Sigmoid colon (tissue), 7 donors: Measurements from ENCODE around the gene SYNJ1. TPM values are rescaled to one million over a fixed set of nuclear protein-coding genes. Genes with fewer than 3 reads are reported as not detected.

Source experiments
- DNase-seq: peaks from one replicate; pipeline ENCODE4 v3.0.0-alpha.2; 2019
- H3K27ac ChIP-seq, 4 donors: fragments of 200-600 bp; sonication (generic); one replicate each; pipeline ENCODE4 v1.5.1; 2016 to 2019; ENCODE audit warnings: mild to moderate bottlenecking in 1 of 4
- H3K27me3 ChIP-seq, 3 donors: fragments of 200-600 bp; sonication (generic); one replicate each; pipeline ENCODE4 v1.5.1; 2019; ENCODE audit warnings: mild to moderate bottlenecking in 1 of 3
- H3K36me3 ChIP-seq, 4 donors: fragments of 200-600 bp; sonication (generic); one replicate each; pipeline ENCODE4 v1.5.1; 2016 to 2019
- H3K4me1 ChIP-seq, 4 donors: fragments of 200-600 bp; sonication (generic); one replicate each; pipeline ENCODE4 v1.5.1; 2017 to 2019
- H3K4me3 ChIP-seq, 4 donors: fragments of 200-600 bp; sonication (generic); one replicate each; pipeline ENCODE4 v1.5.1; 2017 to 2019; ENCODE audit warnings: mild to moderate bottlenecking in 2 of 4, moderate library complexity in 1 of 4
- H3K9me3 ChIP-seq, 4 donors: fragments of 200-600 bp in 3 of 4; sonication (generic) in 3 of 4; one replicate each; pipeline versions ENCODE4 v1.5.1 to v1.6.1; 2013 to 2019
- EP300 ChIP-seq, 4 donors: sonication (generic); formaldehyde crosslinking; IDR thresholded peaks; one replicate each; pipeline ENCODE4 v1.6.1; 2017; ENCODE audit warnings: antibody characterized with exemption in 4 of 4
- POLR2A ChIP-seq, 2 donors: fragments of 450-650 bp; IDR thresholded peaks; one replicate each; pipeline ENCODE4 v1.6.1; 2016; ENCODE audit warnings: antibody characterized with exemption in 2 of 2, mild to moderate bottlenecking in 2 of 2, moderate library complexity in 2 of 2
- POLR2AphosphoS5 ChIP-seq, 4 donors: sonication (generic); formaldehyde crosslinking; IDR thresholded peaks; one replicate each; pipeline ENCODE4 v1.6.1; 2017; ENCODE audit warnings: antibody characterized with exemption in 4 of 4
- WGBS, 2 donors: extraction: QIAGEN DNeasy Blood & Tissue Kit; methylation state at CpG; one replicate each; pipeline ENCODE4 v1.1.7; 2013; 5-methylcytosine and 5-hydroxymethylcytosine counted together
- intact Hi-C: fragments of 100-400 bp; cut with DNase I; formaldehyde crosslinking; loops from one replicate; pipeline ENCODE4 v1.15.1; 2023
- polyA plus RNA-seq, 3 donors: library from polyadenylated mRNA; stranded (reverse); fragments of 200-250 nt; gene quantifications; one replicate each; pipeline ENCODE4 v1.2.3, GENCODE V29; 2013
- total RNA-seq, 4 donors: library from RNA; depleted of rRNA; stranded (reverse); fragments of >200 nt; gene quantifications; one replicate each; pipeline ENCODE4 v1.1.0, GENCODE V29; 2016
- TF ChIP-seq, protein P1 (sequence below), 4 experiments: fragments of 450-650 bp in 3 of 4; fragments of 200-600 bp in 1 of 4; IDR thresholded peaks; one replicate each; pipeline ENCODE4 v1.5.1; 2016 to 2019; ENCODE audit warnings: antibody characterized with exemption in 4 of 4, mild to moderate bottlenecking in 3 of 4, moderate library complexity in 2 of 4
- donor health status: healthy with polysubstance abuse.
- donor health status: Bipolar disorder and iron deficiency.
- donor health status: healthy.

The SYNJ1 gene
- total and polyA plus RNA-seq, 7 donors: 3.7 to 12.0 (median 5.1) TPM

DNA sequence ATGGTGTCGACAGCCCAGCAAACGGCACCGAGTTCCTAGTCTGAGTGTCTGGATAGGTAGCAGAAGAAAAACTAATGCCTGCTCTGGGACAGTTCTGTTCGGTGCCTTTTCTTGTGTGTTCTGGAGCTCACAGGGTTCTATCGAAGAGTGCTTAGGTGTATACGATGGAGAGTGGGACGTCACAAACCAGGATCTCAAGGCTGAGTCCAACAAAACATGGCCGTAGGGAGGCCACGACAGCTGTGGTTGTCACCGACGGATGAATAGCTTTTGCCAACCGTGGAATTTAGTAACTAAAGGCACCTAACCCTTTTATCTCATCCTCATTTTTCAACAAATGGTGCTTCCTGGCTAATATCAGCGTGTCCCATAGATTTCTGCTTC lies 635 bp upstream of the SYNJ1 start:
- intact Hi-C loops: loop anchor here (2.0 kb wide), 1 partner anchor 42 kb away; the partner anchor contains the start of gene PAXBP1
- Histone ChIP-seq H3K4me1 (peaks cover 0 to 19% (median 15%) of the 10 kb centered on the region in 4 donors), H3K4me3 (peak overlapping the region; percentile 71 to 96 (median 92)), H3K27me3 (no peaks in the 10 kb centered on the region), H3K27ac (peak overlapping the region; percentile 89 to 96 (median 94)), H3K36me3 (peaks cover 0 to 12% (median 0%) of the 10 kb centered on the region in 4 donors), H3K9me3 (no peaks in the 10 kb centered on the region)
- no peak for DNase-seq
- no peak for TF ChIP-seq EP300 (IDR thresholded peaks at IDR 0.05)
- no peak for TF ChIP-seq POLR2AphosphoS5 (IDR thresholded peaks at IDR 0.05)
- TF ChIP-seq, protein P1, sequence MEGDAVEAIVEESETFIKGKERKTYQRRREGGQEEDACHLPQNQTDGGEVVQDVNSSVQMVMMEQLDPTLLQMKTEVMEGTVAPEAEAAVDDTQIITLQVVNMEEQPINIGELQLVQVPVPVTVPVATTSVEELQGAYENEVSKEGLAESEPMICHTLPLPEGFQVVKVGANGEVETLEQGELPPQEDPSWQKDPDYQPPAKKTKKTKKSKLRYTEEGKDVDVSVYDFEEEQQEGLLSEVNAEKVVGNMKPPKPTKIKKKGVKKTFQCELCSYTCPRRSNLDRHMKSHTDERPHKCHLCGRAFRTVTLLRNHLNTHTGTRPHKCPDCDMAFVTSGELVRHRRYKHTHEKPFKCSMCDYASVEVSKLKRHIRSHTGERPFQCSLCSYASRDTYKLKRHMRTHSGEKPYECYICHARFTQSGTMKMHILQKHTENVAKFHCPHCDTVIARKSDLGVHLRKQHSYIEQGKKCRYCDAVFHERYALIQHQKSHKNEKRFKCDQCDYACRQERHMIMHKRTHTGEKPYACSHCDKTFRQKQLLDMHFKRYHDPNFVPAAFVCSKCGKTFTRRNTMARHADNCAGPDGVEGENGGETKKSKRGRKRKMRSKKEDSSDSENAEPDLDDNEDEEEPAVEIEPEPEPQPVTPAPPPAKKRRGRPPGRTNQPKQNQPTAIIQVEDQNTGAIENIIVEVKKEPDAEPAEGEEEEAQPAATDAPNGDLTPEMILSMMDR (IDR thresholded peaks at IDR 0.05): no peak
- TF ChIP-seq POLR2A (IDR thresholded peaks at IDR 0.05): no peak
- WGBS, 2 donors: 4 to 6% methylated on average over 13 of the region's 13 CpGs

DNA sequence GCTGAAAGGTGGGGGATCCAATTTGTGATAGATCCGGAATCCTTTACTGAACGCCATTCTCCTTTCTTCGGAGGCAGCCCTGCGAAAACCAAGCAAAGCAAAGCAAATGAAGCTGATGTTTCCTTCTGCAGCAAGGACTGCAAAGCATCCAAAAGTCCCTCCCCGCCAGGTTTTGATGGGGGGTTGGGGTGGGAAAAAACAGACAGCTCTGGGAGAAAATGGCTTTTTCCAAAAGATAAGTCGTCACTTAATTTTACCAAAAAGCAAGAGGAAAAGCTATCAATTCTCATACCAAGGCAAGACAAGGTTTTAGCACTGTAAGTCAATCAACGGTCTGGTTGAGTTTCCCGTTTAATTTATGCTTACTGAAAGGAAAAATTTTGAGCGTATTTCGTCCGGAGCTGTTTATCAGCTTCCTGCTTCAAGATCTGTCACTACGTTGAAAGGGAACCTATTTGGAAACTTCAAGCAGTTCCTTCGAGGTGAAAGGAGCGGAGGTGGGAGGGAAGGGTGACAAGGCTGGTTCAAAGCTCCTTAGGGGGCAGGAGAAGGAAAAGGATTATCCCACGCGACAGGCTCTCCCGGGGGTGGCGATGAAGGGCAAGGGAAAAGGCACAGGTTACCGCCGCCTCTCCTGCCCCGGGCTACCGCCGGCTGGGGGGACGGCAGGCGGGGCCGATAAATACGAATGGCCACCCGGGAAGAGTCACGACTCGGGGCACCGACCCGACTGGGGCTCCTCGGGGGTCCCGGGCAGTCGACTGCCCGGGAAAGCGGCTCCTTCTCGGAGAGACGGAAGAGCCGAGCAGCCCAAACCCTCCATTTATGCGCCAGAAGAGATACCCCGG lies 750 bp downstream of the SYNJ1 start:
- TF ChIP-seq POLR2AphosphoS5 (IDR thresholded peaks at IDR 0.05): peak in 2 of 4 donors; percentile 9 to 10
- TF ChIP-seq, protein P1 (IDR thresholded peaks at IDR 0.05): no peak
- H3K27me3 ChIP-seq: no peaks in the 10 kb centered on the region
- no peak for DNase-seq
- 0 to 1% methylated on average over 42 of the region's 42 CpGs for WGBS, 2 donors
- intact Hi-C loops: no loop called here
- peaks cover 0 to 19% (median 15%) of the 10 kb centered on the region in 4 donors for H3K4me1 ChIP-seq
- no peaks in the 10 kb centered on the region for H3K9me3 ChIP-seq
- peak overlapping the region; percentile 89 to 96 (median 94) for H3K27ac ChIP-seq
- peaks cover 0 to 12% (median 0%) of the 10 kb centered on the region in 4 donors for H3K36me3 ChIP-seq
- peak overlapping the region; percentile 71 to 96 (median 92) for H3K4me3 ChIP-seq

DNA sequence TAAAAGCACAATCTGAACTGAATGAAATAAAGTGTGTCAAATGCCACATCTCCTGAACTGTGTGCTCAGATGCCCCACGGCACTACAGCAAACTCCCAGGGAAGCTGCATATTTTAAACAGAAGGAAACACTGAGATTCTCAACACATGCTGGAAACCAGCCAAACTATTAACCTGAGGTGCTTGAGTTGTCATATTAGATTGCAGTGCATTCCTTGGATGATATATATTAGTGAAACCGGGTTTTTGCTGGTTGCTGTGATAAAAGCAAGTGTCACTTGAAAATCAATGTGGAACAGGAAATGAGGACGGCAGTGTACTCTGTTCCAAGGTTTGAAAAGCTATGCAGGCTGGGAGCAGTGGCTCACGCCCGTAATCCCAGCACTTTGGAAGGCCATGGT lies 8.7 kb downstream of the SYNJ1 start:
- Histone ChIP-seq H3K4me3 (no peak overlapping the region), H3K4me1 (no peaks in the 10 kb centered on the region), H3K27ac (no peak overlapping the region), H3K9me3 (no peaks in the 10 kb centered on the region), H3K27me3 (no peaks in the 10 kb centered on the region), H3K36me3 (peaks cover 0 to 12% (median 2%) of the 10 kb centered on the region in 4 donors)
- intact Hi-C loops: no loop called here
- DNase-seq: no peak
- WGBS, 2 donors: 78 to 80% methylated on average over 5 of the region's 5 CpGs
- TF ChIP-seq POLR2A (IDR thresholded peaks at IDR 0.05) (no peak), EP300 (IDR thresholded peaks at IDR 0.05) (no peak), POLR2AphosphoS5 (IDR thresholded peaks at IDR 0.05) (no peak)
- TF ChIP-seq, protein P1 (IDR thresholded peaks at IDR 0.05): no peak

DNA sequence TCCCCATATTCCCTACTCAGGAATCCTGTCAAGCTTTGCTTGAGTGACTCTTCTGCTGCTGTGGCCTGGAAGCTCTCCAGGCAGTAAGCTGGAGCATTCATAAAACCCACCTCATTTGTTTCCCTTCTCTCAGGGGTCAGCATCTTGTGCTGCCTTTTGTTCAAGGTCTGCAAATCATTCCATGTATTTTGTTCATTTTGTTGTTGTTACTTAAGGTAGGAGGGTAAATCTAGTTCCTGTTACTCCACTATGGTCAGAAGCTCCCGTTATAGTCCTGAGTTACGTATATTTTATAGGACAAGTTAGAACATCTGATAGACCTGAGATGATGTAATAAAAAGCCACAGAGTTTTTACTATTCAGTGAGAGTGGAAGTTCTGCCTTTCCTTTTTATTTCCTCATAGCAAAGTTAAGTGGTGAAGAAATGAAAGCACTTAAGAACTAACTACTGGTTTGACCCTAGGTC lies 9.9 kb downstream of the SYNJ1 start:
- no peaks in the 10 kb centered on the region for H3K27me3 ChIP-seq
- H3K27ac ChIP-seq: no peak overlapping the region
- no peak overlapping the region for H3K4me3 ChIP-seq
- H3K4me1 ChIP-seq: peaks cover 0 to under 1% (median 0%) of the 10 kb centered on the region in 4 donors
- whole genome bisulfite sequencing, 2 donors: 12 to 63% methylated on average over 2 of the region's 2 CpGs
- H3K36me3 ChIP-seq: peaks cover 0 to 4% (median 2%) of the 10 kb centered on the region in 4 donors
- intact Hi-C loops: no loop called here
- TF ChIP-seq POLR2AphosphoS5 (IDR thresholded peaks at IDR 0.05): no peak
- TF ChIP-seq, protein P1 (IDR thresholded peaks at IDR 0.05): no peak
- no peak for TF ChIP-seq POLR2A (IDR thresholded peaks at IDR 0.05)
- TF ChIP-seq EP300 (IDR thresholded peaks at IDR 0.05): no peak
- no peak for DNase-seq
- no peaks in the 10 kb centered on the region for H3K9me3 ChIP-seq
